Transverse colon (tissue), 4 donors: ENCODE results near the gene SIT1.

ENCODE experiments used
- CTCF ChIP-seq, 5 experiments: fragments of 200-600 bp in 3 of 5; fragments of 450-650 bp in 2 of 5; sonication (generic) in 3 of 5; IDR thresholded peaks; 1 replicate in 2 of 5; 2 replicates in 3 of 5; pipeline ENCODE4 v1.5.1; 2016 to 2017; ENCODE audit warnings: antibody characterized with exemption in 5 of 5, inconsistent platforms in 3 of 5, mild to moderate bottlenecking in 2 of 5, moderate library complexity in 1 of 5
- EP300 ChIP-seq: sonication (generic); formaldehyde crosslinking; IDR thresholded peaks from one replicate; pipeline ENCODE4 v1.6.1; 2017; ENCODE audit warnings: antibody characterized with exemption, low read depth
- POLR2A ChIP-seq: fragments of 450-650 bp; IDR thresholded peaks from one replicate; pipeline ENCODE4 v1.6.1; 2016; ENCODE audit warnings: antibody characterized with exemption, mild to moderate bottlenecking, moderate library complexity
- POLR2AphosphoS5 ChIP-seq, 3 donors: sonication (generic); formaldehyde crosslinking; IDR thresholded peaks; one replicate each; pipeline ENCODE4 v1.6.1; 2016; ENCODE audit warnings: antibody characterized with exemption in 3 of 3

- no peak for TF ChIP-seq POLR2A
- TF ChIP-seq CTCF (IDR thresholded peaks at IDR 0.05): peak in 1 of 5 experiments; percentile 3
- TF ChIP-seq POLR2AphosphoS5 (IDR thresholded peaks at IDR 0.05): no peak
- no peak for TF ChIP-seq EP300
Measured at GRCh38 chr9:35646153-35646532, 4.6 kb downstream of the SIT1 start.
